Activated T-cell treated with anti-CD3 and anti-CD28 coated beads for 48 hours (primary cell): ENCODE data around the gene CPSF3.

Experiments used
- DNase-seq: peaks from one replicate; pipeline ENCODE4 v3.0.0-alpha.2; 2020; ENCODE audit warnings: low read depth

CPSF3 gene

GRCh38 chr2:9518163-9518562 is 94.7 kb downstream of the CPSF3 start:
- no peak for DNase-seq

GRCh38 chr2:9518780-9519179 is 95.3 kb downstream of the CPSF3 start:
- no peak for DNase-seq

GRCh38 chr2:9519250-9519649 is 95.8 kb downstream of the CPSF3 start:
- no peak for DNase-seq
